Limb (tissue), 2 donors: ENCODE results near the gene ATG14.
"Not testable (repeated sequence)": the region's sequence is repeated elsewhere in the genome, so short reads cannot be mapped to it uniquely, and the experiment has no call there.

ENCODE experiments used
- DNase-seq, 2 donors: peaks; one replicate each; pipeline ENCODE4 v3.0.0-alpha.2; 2016; ENCODE audit errors: extremely low spot score in 2 of 2

Gene ATG14

GRCh38 chr14:55433880-55434804, 22.5 kb upstream of the ATG14 start:
- no peak for DNase-seq

GRCh38 chr14:55432628-55433027, 21.0 kb upstream of the ATG14 start:
- DNase-seq: no peak

- DNase-seq: no peak
These were observed 18.5 kb upstream of the ATG14 start for GRCh38 chr14:55430024-55430690.

GRCh38 chr14:55427439-55427838, 15.8 kb upstream of the ATG14 start:
- no peak for DNase-seq

- no peak for DNase-seq
These were observed 15.3 kb upstream of the ATG14 start for GRCh38 chr14:55426891-55427290.

- no peak for DNase-seq
These were observed 13.5 kb upstream of the ATG14 start for GRCh38 chr14:55425091-55425490.

GRCh38 chr14:55423969-55424368, 12.3 kb upstream of the ATG14 start:
- DNase-seq: no peak

GRCh38 chr14:55422338-55422737, 10.7 kb upstream of the ATG14 start:
- not testable (repeated sequence) for DNase-seq

GRCh38 chr14:55419663-55420062, 8.0 kb upstream of the ATG14 start:
- DNase-seq: no peak

GRCh38 chr14:55418411-55418810, 6.8 kb upstream of the ATG14 start:
- no peak for DNase-seq

GRCh38 chr14:55417955-55418354, 6.3 kb upstream of the ATG14 start:
- DNase-seq: no peak

- DNase-seq: no peak
These were observed 5.2 kb upstream of the ATG14 start for GRCh38 chr14:55416866-55417265.

GRCh38 chr14:55414551-55414950, 2.9 kb upstream of the ATG14 start:
- no peak for DNase-seq

- DNase-seq: no peak
These were observed 1.0 kb upstream of the ATG14 start for GRCh38 chr14:55412676-55413075.

- no peak for DNase-seq
These were observed 754 bp downstream of the ATG14 start for GRCh38 chr14:55410876-55411275.

- DNase-seq: no peak
These were observed 7.3 kb downstream of the ATG14 start for GRCh38 chr14:55404173-55404854.

GRCh38 chr14:55401751-55402150, 9.9 kb downstream of the ATG14 start:
- DNase-seq: no peak

- no peak for DNase-seq
These were observed 11.8 kb downstream of the ATG14 start for GRCh38 chr14:55399852-55400251.

- DNase-seq: no peak
These were observed 12.4 kb downstream of the ATG14 start for GRCh38 chr14:55399183-55399582.

- no peak for DNase-seq
These were observed 13.0 kb downstream of the ATG14 start for GRCh38 chr14:55398679-55399078.

GRCh38 chr14:55389330-55389729, 22.3 kb downstream of the ATG14 start:
- no peak for DNase-seq

- no peak for DNase-seq
These were observed 23.5 kb downstream of the ATG14 start for GRCh38 chr14:55388160-55388559.
